LNCAP (cell line): Measurements from ENCODE around the gene SDK1.

ENCODE experiments used
- CTCF ChIP-seq: fragments of 450-650 bp; IDR thresholded peaks from 2 replicates; pipeline ENCODE4 v1.5.1; 2017; ENCODE audit warnings: mild to moderate bottlenecking

Gene SDK1

GRCh38 chr7:3371601-3372000 is 70.5 kb downstream of the SDK1 start:
- TF ChIP-seq CTCF: no peak

DNA sequence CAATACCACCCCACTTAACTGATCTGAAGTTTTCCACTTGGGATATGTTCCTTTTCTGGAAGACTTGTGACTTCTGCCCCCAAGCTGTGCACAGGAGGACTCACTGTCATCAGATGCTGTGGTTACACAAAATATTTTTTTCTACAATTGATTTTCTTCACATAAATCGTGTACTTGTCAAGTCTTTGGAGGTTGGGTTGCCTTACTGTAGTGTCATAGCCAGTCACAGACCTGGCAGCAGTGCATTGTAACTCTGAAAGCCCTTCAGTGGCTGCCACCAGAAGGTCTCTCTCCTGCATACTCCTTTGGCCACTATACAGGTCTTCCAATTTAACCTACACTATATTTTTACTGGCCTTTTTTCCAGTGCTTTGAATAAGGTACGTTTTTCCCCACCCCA is 73.2 kb downstream of the SDK1 start:
- no peak for TF ChIP-seq CTCF

DNA sequence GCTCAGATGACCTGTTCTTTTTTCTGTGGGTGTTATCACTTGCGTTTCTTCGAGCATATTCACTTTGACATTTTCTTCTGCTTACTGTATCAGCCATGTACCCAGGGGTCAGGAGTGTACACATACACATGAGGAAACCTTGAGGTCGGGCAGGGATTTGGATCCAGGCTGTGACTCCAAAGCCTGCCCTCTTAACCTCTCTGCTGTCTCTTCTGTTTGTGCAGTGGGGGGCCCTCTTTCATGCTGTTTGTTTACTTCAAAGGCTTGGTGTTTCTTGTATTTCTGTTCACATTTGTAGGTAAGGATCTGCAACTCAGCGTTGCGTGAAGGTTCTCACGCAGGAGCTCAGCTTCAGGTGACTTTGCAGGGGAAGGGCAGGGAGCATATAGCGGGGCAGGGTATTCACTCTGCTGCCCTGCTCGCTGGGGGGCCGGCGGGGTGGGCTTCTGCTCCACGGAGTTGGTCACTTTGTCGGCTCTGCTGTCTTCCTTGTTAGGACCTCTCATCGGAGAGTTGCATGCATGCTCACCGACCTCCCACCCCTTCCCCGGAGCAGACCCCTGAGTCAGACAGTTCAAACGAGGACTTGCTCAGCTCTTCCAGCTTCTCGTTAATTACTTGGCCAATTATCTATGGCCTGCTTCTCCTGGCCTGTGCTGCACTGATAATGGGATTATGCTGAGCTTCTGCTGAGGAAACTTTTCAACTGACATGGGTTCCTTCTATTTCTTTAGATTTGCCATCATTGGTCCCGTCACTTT is 77.5 kb downstream of the SDK1 start:
- no peak for TF ChIP-seq CTCF

- TF ChIP-seq CTCF: no peak
Measured at GRCh38 chr7:3380034-3380433, 79.0 kb downstream of the SDK1 start.

- TF ChIP-seq CTCF: no peak
Measured at GRCh38 chr7:3380886-3381685, 80.0 kb downstream of the SDK1 start.

DNA sequence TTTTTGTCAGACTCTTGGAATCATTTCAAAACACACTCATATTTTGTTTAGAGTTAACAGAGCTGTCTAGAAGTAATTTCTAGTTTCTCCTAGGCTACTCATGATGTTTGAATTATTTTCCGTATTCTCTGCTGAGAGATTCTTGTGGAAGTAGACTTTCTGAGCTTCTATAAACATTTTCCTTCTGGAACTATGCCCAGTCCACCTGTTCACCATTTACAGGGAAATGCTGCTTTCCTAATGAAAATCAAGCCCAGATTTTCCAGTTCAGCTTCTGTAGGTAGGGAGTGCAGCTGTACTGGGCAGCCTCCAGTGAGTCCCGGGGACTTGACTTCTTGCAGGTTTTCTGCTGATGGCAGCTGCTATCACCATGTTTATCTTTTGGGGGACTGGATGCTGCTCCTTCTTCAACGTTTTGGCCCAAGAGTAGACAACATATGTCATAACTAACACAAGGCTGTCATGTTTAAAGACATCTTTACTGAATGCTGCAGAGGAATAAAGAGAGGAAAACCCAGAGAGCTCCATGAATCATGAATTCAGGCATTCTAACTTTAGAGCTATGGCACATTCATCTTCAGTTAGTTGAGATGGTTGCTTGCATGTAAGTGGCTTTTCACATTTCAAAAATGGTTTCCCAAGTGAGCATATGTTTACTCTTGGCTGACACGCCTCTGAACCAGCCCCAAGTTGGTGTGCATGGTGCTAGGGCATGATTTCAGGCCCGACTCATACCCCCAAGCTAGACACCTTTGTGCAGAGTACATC is 85.6 kb downstream of the SDK1 start:
- no peak for TF ChIP-seq CTCF

- no peak for TF ChIP-seq CTCF
Measured at GRCh38 chr7:3393862-3394261, 92.8 kb downstream of the SDK1 start.
